Right renal pelvis (tissue), 4 donors: ENCODE measurements around the gene KIAA0513. TPM values are rescaled to one million over a fixed set of nuclear protein-coding genes. Genes with fewer than 3 reads are reported as not detected.

ENCODE experiments used
- DNase-seq, 4 donors: peaks; one replicate each; pipeline ENCODE4 v3.0.0-alpha.2; 2013; ENCODE audit warnings: low read depth in 4 of 4, low spot score in 3 of 4, missing footprints in 1 of 4
- polyA plus RNA-seq, 4 donors: library from polyadenylated mRNA; unstranded; fragments of 120-200 nt; gene quantifications; one replicate each; pipeline ENCODE4 v1.2.1, GENCODE V29; 2013; ENCODE audit not compliant: insufficient read length in 4 of 4

KIAA0513 gene
- 1 to 10 TPM; 4.1 to 5.5 (median 4.3) TPM for polyA plus RNA-seq

GRCh38 chr16:85027349-85027957 is at the start of gene KIAA0513:
TSS of gene KIAA0513 (plus strand) at chr16:85027795. CDS start at chr16:85067072, 39,277 bp downstream.
- DNase-seq, result peak; percentile 91 to 92 (median 92)

DNA sequence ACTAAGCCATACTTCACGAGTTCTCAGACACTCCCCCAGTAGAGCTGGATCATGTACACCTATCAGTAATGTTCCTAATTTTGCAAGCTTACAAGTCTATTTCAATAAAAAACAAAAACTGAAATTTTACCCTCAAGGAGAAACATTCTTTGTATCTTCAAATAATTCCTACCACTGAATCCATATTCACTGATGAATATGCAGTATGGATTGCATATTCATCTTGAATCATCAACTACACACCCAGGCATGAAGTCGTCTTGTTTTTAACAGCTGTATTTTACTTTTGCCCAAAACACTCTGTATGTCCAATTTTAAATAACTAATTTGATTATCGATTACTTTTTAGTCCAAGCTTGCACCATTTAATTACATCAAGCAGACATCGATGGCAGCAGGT is 48.1 kb upstream of the KIAA0513 start:
- no peak for DNase-seq

DNA sequence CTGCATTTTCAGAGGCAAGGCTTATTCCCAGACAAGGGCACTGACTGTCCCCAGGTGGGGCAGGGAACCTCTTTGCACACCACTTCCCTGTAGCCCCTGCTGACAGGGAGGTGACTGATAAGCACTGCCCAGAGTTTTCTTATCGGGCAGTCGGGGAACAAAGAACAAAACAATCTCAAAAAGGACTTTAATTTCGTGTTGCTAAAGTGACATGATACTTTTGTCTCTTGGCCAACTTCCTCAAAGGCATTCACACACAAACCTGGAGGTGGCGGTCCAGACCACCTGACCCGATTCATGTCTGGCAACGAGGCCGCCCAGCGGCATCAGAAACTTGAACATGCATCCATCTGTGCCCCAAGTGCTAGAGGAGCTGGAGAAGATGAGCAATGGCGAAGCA is 45.2 kb upstream of the KIAA0513 start:
- no peak for DNase-seq

DNA sequence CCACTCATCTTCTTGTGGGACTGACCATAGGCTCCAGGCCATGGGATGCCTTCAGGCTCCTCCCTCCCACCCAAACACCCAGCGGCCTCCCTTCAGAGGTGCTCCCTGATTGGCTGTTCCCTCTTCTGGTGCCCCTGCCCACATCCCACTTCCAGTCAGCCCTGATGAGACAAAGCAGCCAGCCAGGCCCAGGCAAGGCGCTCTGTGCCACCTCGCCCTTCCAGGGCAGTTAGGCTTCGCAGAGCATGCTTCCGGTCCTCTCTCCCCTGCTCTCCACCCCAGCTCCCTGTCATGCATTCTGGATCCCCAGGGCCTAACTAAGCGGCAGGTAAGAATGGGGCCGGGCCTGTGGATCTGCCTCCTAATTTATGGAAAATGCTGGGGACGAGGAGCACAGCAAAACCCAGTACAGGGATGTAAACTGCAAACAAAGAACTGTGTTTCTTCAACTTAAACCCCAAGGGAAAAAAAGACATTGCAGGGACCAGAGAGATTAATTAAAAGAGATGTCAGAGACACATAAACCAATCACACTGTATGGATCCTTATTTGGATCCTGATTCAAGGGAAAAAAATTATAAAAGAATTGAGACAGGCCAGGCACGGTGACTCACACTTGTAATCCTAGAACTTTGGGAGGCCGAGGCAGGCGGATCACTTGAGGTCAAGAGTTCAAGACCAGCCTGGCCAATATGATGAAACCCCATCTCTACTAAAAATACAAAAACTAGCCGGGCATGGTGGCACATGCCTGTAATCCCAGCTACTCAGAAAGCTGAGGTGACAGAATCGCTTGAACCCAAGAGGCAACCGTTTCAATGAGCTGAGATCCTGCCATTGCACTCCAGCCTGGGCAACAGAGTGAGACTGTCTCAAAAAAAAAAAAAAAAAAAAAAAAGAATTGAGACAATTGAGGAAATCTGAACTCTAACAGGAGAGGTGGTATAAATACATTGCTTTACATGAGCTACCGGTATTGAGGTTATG is 42.2 kb upstream of the KIAA0513 start:
- no peak for DNase-seq

- DNase-seq, result no peak
Observed at GRCh38 chr16:84986102-84986501, 41.5 kb upstream of the KIAA0513 start.

DNA sequence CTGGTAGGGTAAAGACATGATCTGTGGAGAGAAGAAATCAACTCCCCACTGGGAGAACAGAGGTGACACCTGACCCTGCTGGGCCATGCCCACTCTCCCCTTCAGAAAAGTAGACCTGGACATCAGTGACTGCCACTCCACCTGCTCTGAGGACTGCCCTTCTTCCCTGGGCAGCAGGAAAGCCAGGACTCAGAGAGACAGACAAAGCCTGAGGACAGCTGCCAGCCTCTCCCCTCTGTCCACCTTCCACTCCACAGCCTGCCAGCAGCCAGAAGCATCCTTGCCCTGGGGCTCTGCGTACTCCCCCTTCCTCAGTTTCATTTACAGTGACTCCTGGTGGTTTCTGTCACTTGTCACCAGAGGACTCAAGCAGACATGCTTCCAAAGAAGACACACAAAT is 40.7 kb upstream of the KIAA0513 start:
- no peak for DNase-seq

DNA sequence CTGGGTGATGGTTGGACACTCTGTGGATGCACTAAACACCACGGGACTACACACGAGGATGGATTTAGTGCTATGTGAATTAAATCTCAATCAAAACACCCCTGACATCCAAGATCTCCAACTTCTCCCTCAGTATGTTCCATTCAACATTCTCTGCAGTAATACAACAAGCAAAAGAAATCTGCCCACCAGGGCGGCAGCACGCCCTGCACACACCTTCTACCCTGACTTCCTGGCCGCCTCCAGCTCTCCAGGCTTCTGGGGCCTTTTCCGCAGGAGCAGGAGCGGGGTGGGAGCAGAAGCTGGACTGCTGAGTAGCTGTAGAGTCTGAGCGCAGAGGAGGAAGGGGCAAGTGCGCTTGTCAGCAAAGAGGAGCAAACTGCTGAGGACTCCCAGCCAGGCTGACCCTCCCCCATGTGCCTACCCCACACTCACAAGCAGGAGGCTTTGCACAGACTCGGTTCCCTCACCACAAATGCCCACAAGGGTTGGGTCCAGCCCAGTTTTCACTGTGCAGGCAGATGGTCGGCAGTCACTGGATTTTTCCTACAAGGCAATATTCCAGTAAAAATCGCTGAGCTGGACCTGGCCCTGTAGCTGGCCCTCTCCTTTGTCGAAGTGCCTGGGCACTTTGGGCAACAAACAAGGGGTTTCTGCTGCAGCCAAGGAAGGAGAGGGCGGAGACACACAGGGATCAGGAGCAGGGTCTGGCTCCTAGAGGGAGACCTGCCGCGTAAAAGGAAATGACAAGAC is 39.1 kb upstream of the KIAA0513 start:
- no peak for DNase-seq

GRCh38 chr16:84989749-84990620 is 37.6 kb upstream of the KIAA0513 start:
- no peak for DNase-seq

DNA sequence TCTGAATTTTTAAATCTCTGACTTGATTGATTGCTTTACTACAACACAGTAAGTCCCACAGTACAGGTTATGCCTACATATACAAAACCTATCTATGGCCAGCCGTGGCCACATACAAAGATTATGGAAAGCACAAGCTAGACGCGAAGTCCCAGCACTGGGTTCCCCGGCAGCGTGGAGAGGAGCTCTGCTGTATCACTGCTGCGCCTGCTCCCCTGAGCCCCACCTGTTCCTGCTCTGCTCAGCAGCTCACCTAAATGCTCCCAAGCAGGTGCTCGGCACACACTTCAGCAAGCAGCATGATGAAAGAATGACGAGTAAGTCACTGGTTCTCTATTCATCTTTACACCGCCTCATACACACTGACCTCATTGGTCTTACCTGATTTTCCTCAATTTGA is 36.8 kb upstream of the KIAA0513 start:
- DNase-seq, result no peak

- DNase-seq, result no peak
Observed at GRCh38 chr16:84992717-84993075, 34.9 kb upstream of the KIAA0513 start.

GRCh38 chr16:84993926-84994325 is 33.7 kb upstream of the KIAA0513 start:
- no peak for DNase-seq

GRCh38 chr16:84995663-84996062 is 31.9 kb upstream of the KIAA0513 start:
- no peak for DNase-seq

DNA sequence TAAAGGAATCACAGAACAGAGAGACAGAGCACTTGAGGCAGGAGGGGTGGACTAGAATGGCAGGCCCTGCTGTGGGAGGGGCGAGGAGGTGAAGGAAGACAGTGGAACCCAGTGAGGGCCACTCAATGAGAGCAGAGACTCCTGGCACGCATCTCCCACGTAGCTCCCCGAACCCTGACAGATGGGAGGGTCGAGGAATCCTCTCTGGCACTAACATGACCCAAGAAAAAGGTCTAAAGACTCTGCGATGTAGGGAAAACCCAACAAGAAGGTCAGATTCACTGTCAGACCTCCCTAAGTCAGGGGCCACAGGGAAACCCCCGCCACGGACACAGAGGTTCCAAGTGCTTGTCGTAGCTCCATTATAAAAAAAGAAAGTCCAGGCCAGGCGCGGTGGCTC is 31.2 kb upstream of the KIAA0513 start:
- DNase-seq, result no peak

- DNase-seq, result no peak
Observed at GRCh38 chr16:84999200-84999599, 28.4 kb upstream of the KIAA0513 start.

- DNase-seq, result no peak
Observed at GRCh38 chr16:84999857-85000480, 27.6 kb upstream of the KIAA0513 start.

- DNase-seq, result no peak
Observed at GRCh38 chr16:85002099-85002541, 25.5 kb upstream of the KIAA0513 start.

- DNase-seq, result no peak
Observed at GRCh38 chr16:85002608-85003007, 25.0 kb upstream of the KIAA0513 start.

- DNase-seq, result no peak
Observed at GRCh38 chr16:85003076-85003475, 24.5 kb upstream of the KIAA0513 start.

DNA sequence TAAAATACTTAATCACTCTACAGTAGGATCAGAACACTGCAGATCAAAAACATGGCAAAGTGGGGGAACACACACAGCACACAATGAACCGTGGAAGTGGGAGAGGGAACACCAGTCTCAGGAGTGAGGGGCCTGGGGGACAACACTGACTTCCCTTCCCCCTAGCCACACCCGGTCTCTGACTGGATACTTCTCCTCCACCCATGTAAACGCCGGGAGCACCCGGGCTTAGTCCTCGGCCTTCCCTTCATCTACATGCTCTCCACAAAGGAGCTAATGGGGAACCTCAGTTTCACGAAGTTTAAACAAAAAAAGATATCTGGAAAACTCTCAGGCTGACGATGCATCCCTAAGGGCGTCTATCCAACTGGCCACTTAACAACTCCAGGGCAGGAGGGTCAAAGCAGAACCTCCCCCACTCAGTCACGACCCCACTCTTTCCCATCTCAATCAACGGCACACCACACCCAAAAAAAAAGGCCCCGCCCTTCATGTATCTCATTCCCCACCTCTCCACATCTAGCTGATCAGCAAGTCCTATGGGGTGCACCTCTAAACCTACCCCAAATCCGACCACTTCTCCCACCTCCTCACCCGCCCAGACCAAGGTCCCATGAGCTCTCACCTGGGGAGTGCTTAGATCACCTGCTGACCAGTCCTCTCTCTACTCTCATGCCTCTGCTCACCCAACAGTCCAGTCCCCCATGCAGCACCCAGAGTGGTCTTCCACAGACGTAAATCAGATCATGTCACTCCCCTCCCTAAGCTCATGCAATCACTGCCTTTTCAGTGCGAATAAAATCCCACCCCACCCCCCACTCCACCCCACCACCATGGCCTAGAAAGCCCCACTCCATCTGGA is 23.6 kb upstream of the KIAA0513 start:
- no peak for DNase-seq
